ENCODE measurements around the gene RCAN2.
A peak's percentile ranks its signal among the peaks of the same experiment; 100 is the strongest.

Gene RCAN2

DNA sequence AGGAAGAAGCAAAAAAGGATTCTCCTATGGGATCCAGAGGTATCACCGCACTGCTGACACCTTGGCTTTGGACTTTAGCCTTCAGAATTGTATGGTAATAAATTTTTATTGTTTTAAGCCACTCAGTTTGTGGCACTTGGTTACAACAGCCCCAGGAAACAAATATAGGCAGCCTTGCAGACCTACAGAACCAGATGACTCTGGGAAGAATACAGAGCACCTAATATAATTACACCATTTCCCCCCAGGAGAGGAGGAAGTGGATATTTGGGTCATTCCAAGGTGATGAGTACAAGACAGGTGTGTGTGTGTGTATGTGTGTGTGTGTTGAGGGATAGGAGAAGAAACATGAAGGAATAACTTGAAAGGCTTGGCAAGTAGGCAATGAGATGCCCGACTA is 236.3 kb downstream of the RCAN2 start:
- no peak for DNase-seq (ENCODE audit: low read depth in 2 of 2)

GRCh38 chr6:46254331-46254730 is 236.9 kb downstream of the RCAN2 start:
- DNase-seq (ENCODE audit: low read depth in 2 of 2), result no peak

DNA sequence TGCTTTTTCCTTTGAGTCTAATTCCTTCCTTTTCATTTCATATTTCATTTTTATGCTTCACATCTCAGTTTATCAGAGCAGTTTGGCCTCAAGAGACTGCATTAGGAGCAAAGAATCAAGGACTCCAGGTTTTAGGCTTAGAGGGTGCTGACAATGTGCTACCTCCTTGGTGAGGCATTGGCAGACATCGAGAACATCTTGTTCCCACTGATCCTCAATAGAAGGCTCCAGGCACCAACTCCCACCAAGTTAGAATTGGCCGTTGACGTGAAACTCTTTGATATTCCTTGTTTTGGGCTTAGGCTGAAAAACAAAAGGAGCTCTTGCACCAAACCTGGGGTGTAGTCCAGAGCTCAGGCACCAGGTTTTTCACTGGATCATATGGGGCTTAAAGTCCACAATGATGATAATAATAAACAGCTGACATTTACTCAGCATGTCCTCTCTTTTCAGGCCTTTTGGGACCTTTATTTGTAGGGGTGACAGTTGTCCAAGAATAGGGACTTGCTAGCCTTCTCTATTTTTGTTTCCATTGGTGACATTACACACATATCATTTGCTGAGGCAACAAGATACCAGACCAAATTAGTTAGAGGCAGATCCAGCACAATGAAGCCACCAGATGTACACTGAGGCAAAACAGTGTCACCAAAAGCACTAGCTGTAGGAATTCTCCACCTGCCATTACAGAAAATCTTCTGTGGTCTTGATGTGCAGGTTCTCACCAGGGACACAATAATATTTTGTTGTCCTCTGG is 239.5 kb downstream of the RCAN2 start:
- no peak for DNase-seq (ENCODE audit: low read depth in 2 of 2)

GRCh38 chr6:46248143-46248542 is 243.1 kb downstream of the RCAN2 start:
- DNase-seq (ENCODE audit: low read depth in 2 of 2), result no peak

GRCh38 chr6:46246727-46247126 is 244.5 kb downstream of the RCAN2 start:
- DNase-seq (ENCODE audit: low read depth in 2 of 2), result no peak

- no peak for DNase-seq (ENCODE audit: low read depth in 2 of 2)
These were observed 245.2 kb downstream of the RCAN2 start for GRCh38 chr6:46246081-46246480.

GRCh38 chr6:46244670-46245069 is 246.6 kb downstream of the RCAN2 start:
- no peak for DNase-seq (ENCODE audit: low read depth in 2 of 2)

GRCh38 chr6:46243754-46244153 is 247.5 kb downstream of the RCAN2 start:
- no peak for DNase-seq (ENCODE audit: low read depth in 2 of 2)

- no peak for DNase-seq (ENCODE audit: low read depth in 2 of 2)
These were observed 248.3 kb downstream of the RCAN2 start for GRCh38 chr6:46242921-46243320.

DNA sequence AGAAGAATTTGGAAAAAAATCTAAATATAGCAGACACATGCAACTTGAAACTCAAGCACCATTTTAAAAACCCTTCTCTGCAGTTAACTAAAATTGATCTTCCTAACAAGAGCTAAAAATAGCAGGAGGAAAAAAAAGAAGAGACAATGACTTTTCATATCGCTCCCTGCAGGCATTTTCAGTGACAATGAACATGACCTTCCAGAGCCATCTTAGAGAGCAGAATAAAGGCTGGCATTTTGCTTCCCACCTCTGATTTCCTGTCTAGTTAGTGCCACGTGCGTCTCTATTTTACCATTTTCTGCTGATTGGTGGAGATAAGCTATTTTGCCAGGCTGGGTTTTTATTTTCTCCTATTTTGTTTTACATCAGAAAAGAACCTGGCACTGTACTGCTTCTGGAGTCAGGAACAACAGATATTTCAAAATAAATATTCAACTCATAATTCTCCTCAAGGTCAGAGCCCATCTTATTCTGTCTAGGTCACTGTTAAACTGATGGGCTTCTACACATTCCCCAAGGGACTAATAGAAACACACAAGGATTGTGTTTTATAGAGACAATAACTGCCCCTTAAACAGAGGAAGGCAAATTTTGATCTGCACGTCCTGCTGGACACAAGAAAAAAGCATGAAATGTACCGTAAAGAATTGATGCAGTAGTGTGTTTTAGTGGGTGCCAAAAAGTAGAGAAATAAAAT is 250.2 kb downstream of the RCAN2 start:
- no peak for DNase-seq (ENCODE audit: low read depth in 2 of 2)

GRCh38 chr6:46236752-46237151 is 254.5 kb downstream of the RCAN2 start:
- DNase-seq (ENCODE audit: low read depth in 2 of 2), result no peak

- no peak for DNase-seq (ENCODE audit: low read depth in 2 of 2)
These were observed 256.0 kb downstream of the RCAN2 start for GRCh38 chr6:46235242-46235641.

GRCh38 chr6:46234700-46235099 is 256.5 kb downstream of the RCAN2 start:
- no peak for DNase-seq (ENCODE audit: low read depth in 2 of 2)

- DNase-seq (ENCODE audit: low read depth in 2 of 2), result no peak
These were observed 257.1 kb downstream of the RCAN2 start for GRCh38 chr6:46234156-46234556.

DNA sequence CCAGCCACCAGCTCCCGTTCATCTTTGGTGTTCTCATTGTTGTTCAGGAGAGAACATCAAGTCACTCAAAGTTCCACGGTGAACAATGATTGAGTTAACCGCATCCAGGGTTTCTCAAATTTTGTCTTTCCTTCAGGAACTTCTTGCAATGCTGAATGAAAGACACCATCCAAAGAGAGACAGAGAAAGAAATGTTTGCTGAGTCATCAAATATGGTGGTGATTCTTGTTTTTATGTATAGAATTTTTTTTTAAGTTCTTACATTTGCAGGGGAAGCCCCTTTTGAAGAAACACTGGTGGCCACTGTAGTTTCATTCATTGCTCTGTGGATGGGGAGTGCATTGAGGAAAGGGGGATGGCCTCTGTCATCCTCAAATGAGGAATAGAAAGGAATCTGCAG is 258.1 kb downstream of the RCAN2 start:
- DNase-seq (ENCODE audit: low read depth in 2 of 2), result no peak

GRCh38 chr6:46222286-46222685 is 269.0 kb downstream of the RCAN2 start:
- DNase-seq (ENCODE audit: low read depth in 2 of 2), result no peak

DNA sequence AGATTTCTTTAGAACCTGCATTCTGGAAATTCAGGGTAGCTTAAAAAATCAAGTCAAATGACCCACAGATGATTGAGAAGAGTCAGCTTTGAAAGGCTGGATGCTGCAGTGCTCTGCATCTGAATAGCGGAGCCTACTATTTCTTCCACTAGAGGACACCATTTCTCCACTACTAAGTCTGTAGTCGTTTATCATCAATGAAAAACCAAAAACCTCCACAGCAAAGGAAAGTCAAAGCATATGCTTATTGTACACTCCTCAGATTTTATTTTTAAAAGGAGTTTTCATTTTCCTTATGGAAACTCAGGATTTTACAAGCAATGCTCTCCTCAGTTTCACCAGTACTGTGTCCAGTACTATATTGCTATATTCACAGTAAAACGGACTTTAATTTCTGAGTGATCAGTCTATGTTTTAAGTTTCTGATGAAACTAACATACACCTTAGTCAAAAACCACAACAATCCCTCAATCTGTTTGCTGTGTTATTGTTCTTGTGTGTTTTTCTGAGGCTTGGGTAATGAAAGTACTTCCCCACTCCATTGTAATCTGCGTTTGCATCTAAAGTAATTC is 269.9 kb downstream of the RCAN2 start:
- DNase-seq (ENCODE audit: low read depth in 2 of 2), result no peak

DNA sequence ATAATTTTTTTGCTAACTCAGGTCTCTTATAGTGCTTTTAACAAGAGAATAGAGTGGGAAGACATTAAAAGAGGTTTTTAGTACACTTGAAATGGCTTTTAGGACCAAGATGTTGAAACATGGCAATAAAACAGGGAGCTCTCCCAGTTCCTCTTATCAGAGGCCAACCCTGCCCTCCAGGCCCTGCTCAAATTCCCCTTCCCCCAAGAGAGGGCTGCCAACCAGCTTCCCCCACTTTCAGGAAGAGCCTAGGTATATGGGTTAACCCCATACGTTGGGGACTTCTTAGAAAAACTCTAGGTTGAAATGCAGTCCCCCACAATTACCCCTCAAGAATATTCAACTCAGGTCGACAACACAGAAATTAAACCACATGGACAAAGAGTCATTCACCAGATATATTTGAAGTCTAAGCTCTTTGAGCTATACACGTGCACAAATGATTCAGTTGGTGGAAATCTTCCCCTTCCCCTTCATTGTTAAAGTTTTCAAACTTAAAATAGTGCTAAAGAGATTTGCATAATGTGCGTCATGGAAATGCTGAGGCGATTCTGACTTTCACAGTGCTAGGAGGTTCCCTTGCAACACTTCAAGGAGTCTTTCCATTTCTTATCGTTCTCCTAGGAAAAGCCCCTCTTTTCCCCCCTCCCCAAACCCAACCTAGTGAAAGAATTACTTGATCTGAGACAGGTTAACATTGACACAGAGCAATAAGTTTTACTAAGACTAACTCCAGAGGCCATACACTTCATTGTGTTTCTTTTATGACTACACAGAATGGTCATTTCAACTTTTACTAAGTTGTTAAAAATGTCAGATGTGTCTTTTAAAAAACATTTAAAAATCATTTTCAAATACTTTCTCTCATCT is 270.7 kb downstream of the RCAN2 start:
- DNase-seq (ENCODE audit: low read depth in 2 of 2), result peak in 1 of 2 experiments; percentile 15

DNA sequence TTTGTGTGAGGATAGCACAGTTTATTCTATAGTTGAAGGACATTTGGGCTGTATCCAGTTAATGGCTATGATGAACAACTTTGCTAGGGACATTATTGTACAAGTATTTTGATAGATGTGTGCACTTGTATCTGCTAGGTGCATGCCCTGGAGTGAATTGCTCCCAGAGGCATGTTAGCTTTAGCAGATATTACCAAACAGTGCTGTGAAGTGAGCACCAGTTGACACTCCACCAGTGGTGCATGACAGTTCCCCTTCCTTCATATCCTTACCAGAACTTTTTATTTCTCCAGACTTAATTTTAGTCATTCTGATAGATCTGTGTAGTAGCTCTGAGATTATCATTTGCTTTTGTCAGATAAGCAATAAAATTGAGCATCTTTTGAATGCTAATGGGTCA is 271.6 kb downstream of the RCAN2 start:
- no peak for DNase-seq (ENCODE audit: low read depth in 2 of 2)

DNA sequence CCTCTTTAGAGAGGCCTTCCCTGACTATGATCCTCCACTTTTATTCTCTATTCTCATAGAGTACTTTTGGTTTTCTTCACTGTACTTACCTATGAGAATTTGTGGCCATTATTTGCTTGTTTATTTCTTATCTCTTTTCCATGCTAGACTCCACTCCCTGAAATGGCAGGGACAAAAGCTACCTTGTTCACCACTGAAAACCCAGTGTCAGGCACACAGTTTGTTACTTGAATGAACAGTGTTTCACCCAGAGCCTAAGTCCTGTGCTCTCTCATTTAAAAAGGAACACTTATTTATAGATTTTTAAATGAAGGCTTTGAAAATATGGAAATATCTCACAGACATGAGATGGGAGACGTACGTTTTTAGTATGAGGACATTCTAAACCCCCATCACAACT is 272.8 kb downstream of the RCAN2 start:
- no peak for DNase-seq (ENCODE audit: low read depth in 2 of 2)

GRCh38 chr6:46217671-46218131 is 273.5 kb downstream of the RCAN2 start:
- DNase-seq (ENCODE audit: low read depth in 2 of 2), result no peak

DNA sequence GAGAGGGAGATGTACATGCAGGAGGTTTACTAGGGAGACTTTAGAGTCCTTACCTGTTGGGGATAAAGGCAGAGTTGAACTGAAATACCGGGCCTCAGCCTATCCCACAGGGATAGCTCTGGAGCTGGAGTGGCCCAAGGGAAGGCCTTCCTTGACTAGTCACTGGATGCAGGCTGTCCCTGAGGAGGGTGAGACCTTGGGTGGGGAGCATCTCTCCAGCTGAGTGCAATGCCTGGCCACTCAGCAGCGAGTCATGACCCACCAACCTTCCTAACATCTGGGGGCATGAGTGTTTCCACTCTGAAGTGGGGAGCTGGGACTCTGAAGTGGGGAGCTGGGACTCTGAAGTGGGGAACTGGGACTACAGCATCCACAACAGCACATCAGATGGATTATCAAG is 274.4 kb downstream of the RCAN2 start:
- no peak for DNase-seq (ENCODE audit: low read depth in 2 of 2)
